Measurements from ENCODE around the gene BAG1.

DNA sequence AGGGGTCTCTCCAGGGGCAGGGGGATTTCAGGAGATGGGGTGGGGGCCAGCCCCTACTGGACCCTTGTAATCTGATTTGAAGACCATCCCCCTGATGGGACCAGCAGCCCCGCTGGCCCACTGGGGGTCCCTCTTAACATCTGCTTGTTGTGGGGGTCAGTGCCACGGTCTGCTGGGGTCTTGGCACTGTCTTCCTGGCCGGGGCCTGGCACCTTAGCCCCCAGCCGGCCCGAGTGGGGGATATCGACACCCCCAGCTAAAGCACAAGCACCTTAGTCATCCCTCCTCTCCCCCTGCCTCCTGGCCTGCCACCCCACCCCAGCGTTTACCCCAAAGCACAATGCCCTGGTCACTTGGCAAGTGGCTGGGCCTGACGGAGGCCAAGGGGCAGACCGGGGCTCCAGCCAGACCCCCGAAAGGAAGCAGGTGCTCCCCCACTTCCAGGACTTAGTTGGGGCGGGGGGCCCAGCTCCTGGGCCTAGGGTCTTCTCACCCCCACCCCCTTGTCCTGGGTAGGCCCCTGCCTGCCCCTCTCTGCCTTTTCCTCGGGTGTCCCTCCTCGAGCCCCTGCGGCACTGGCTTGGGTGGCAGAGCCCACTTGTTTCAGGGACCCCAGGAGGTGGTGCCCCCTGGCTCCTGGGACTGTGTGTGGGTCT is 24.4 kb upstream of the BAG1 start:
- TF ChIP-seq CTCF (IDR thresholded peaks at IDR 0.05) = no peak
- TF ChIP-seq ZFX (IDR thresholded peaks at IDR 0.05; ENCODE audit: borderline replicate concordance) = no peak

All from 22Rv1 (cell line).